Stomach smooth muscle (tissue), 2 donors: Measurements from ENCODE around the gene DHX29.

Experiments used
- H3K27ac ChIP-seq: one replicate; pipeline ENCODE4 v1.7.0; 2013; ENCODE audit warnings: mild to moderate bottlenecking, low read length, inconsistent platforms
- H3K27me3 ChIP-seq, 2 donors: one replicate each; pipeline ENCODE4 v1.7.0; 2013; ENCODE audit warnings: low read length in 2 of 2; ENCODE audit not compliant: insufficient read depth in 2 of 2, control insufficient read depth in 1 of 2
- H3K36me3 ChIP-seq, 2 donors: one replicate each; pipeline ENCODE4 v1.7.0; 2013; ENCODE audit warnings: low read length in 2 of 2; ENCODE audit not compliant: control insufficient read depth in 2 of 2, insufficient read depth in 2 of 2
- H3K4me1 ChIP-seq: one replicate; pipeline ENCODE4 v1.7.0; 2013; ENCODE audit warnings: low read length; ENCODE audit not compliant: control insufficient read depth, insufficient read depth
- H3K4me3 ChIP-seq, 2 donors: one replicate each; pipeline ENCODE4 v1.7.0; 2013; ENCODE audit warnings: low read length in 2 of 2
- H3K9ac ChIP-seq, 2 donors: one replicate each; pipeline ENCODE4 v1.7.0; 2013; ENCODE audit warnings: low read length in 2 of 2, mild to moderate bottlenecking in 1 of 2
- H3K9me3 ChIP-seq, 2 donors: one replicate each; pipeline ENCODE4 v1.7.0; 2013; ENCODE audit warnings: low read length in 2 of 2; ENCODE audit not compliant: control insufficient read depth in 2 of 2
- donor health status: healthy.
- donor health status: Pancreatic carcinoma.

The DHX29 gene

GRCh38 chr5:55316289-55316688 is 8.8 kb upstream of the DHX29 start:
- Histone ChIP-seq H3K27me3 (no peaks in the 10 kb centered on the region), H3K36me3 (peaks cover 0 to 2% of the 10 kb centered on the region in 2 donors), H3K4me1 (no peaks in the 10 kb centered on the region), H3K9ac (no peak overlapping the region), H3K9me3 (no peaks in the 10 kb centered on the region), H3K4me3 (no peak overlapping the region), H3K27ac (no peak overlapping the region)

DNA sequence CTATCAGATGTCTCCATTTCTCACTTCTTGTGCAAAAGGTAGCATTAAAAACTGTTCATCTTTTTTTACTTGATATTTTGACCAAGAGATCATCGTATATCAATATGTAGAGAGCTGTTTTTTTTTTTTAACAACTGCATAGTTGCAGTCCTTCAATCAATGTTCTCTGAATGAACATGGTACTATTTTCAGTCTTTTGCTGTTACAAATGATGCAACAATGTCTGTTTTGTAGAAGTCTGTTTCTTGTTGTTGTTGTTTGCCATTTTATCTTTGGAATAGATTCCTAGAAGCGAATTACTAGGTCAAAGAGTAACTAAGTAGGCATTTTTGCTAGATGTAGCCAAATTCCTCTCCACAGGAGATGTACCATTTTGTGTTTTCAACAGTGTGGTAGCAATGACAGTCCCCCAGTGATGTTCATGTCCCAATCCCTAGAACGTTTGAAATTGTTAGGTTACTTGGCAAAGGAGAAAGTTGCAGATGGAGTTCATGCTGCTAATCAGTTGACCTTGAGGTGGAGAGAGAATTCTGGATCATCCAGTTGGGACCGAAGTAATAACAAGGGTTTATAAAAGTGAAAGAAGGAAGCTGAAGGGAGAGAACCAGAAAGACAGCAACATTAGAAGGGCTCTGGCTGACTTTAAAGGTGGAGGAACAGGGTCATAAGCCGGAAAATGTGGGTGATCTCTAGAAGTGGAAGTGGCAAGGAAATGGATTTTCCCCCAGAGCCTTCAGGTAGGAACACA is 6.5 kb upstream of the DHX29 start:
- no peak overlapping the region for H3K27ac ChIP-seq

DNA sequence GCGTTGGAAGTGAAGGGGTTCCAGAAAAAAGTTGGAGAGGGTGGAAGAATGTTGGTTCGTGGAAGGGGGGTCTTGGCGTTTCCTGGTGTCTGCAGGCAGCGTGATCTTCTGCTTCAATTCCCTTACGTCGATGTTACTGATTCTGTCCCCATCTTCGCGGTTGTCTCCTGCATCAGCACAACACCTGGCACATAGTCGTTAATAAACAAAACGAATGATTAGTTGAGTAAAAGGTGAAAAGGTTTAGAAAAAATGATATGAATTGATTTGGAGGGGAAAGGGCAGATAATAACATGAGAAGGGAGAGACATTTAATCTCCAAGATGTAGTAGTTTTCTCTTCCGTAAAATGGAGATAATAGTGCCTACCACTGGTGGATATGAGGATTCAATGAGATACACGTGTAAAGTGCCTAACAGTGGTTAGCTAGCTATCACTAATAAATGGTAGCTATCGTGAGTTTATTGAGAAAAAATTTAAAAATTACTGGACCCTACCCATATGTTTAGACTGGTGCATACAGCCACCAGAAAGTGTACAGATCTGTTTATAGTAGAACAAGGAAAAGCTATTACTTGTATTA is 851 bp upstream of the DHX29 start:
- Histone ChIP-seq H3K9ac (peak overlapping the region; percentile 97 to 98), H3K36me3 (no peaks in the 10 kb centered on the region), H3K27me3 (no peaks in the 10 kb centered on the region), H3K4me3 (peak overlapping the region; percentile 91 to 96), H3K27ac (peak overlapping the region; percentile 90), H3K4me1 (peaks cover 15% of the 10 kb centered on the region), H3K9me3 (no peaks in the 10 kb centered on the region)

More for the DNA sequence above, 6.5 kb upstream of the DHX29 start:
- no peaks in the 10 kb centered on the region for H3K4me1 ChIP-seq
- H3K9me3 ChIP-seq = no peaks in the 10 kb centered on the region
- H3K36me3 ChIP-seq = peaks cover 0 to 2% of the 10 kb centered on the region in 2 donors
- no peaks in the 10 kb centered on the region for H3K27me3 ChIP-seq
- H3K4me3 ChIP-seq = no peak overlapping the region
- H3K9ac ChIP-seq = no peak overlapping the region

DNA sequence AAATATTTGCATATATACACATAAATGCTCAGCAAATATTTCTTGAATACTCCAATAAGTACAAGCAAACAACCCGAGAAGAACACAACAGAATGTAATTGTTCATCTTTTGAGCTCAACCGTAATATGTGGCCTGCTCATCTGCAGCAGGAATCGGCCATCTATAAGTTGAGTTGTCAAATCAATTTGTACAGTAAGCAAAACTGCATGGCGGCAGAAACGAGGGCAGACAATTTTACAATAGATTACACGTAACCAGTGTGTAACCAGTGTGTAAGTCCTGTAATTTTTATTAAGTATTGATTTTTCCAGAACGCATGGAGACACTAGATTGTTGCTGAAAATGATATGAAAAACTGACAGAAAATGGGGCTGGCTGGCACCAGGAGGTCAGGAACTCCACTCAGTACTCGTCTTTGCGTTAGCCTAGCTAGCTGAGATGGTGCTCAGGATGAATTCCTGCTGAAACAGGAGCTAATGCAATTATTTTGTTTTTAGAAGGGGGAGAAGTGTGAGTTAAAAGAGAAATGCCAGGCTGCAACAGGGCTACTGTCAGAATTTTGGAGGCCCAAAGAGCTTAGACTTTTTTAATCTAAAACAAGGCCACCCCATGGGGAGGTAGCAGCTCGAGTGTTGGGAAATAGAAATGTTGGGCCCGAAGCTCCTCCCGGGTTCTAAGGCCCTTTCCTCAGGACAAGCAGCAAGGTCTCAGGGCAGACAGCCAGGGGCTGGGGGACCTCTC is 682 bp downstream of the DHX29 start:
- H3K27me3 ChIP-seq = no peaks in the 10 kb centered on the region
- no peaks in the 10 kb centered on the region for H3K36me3 ChIP-seq
- peak overlapping the region; percentile 97 to 98 for H3K9ac ChIP-seq
- peaks cover 15% of the 10 kb centered on the region for H3K4me1 ChIP-seq
- H3K4me3 ChIP-seq = peak overlapping the region; percentile 91 to 96
- no peaks in the 10 kb centered on the region for H3K9me3 ChIP-seq
- H3K27ac ChIP-seq = peak overlapping the region; percentile 90

DNA sequence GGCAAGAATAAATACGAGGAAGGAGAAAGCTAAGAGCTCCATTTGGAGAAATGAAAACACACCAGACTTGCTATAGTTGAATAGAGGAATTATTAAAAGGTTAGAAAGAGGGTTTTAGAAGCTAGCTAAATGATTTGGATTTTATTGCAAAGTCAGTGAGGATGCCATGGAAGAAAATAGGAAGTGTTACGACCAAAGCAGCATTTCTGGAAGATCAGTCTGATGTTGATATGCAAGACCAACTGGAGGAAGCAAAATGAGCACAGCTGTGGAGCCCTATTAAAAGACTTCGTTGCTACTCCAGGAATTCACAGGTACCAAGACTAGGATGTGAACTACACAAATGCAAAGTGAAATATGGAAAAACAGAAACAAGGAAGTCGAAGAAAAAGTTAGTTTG is 2.1 kb downstream of the DHX29 start:
- Histone ChIP-seq H3K4me3 (peak overlapping the region in 1 of 2 donors; percentile 91), H3K36me3 (peaks cover 0 to 6% of the 10 kb centered on the region in 2 donors), H3K9ac (no peak overlapping the region), H3K4me1 (peaks cover 15% of the 10 kb centered on the region), H3K9me3 (peaks cover 0 to 4% of the 10 kb centered on the region in 2 donors), H3K27me3 (no peaks in the 10 kb centered on the region), H3K27ac (no peak overlapping the region)

DNA sequence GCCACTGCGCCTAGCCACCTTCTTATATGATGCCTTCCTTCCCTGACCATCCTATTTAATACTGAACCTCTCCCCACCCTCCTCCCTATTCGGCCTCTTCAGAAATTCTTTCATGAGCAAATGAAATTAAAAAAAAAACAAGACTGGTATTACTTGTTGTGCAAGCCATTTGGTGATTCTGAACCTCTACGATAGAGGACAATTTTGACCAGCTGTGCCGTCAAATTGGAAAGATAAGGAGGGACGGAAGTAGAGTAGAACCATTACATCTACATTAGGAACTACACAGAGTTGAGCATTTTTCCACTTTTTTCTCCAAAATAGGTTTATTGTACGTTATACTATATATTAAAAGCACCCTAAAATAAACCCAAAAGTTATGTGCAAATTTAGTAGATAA is 2.9 kb downstream of the DHX29 start:
- peaks cover 0 to 4% of the 10 kb centered on the region in 2 donors for H3K9me3 ChIP-seq
- H3K27ac ChIP-seq = no peak overlapping the region
- H3K36me3 ChIP-seq = peaks cover 0 to 6% of the 10 kb centered on the region in 2 donors
- no peaks in the 10 kb centered on the region for H3K27me3 ChIP-seq
- H3K4me3 ChIP-seq = no peak overlapping the region
- H3K9ac ChIP-seq = no peak overlapping the region
- H3K4me1 ChIP-seq = peaks cover 15% of the 10 kb centered on the region

DNA sequence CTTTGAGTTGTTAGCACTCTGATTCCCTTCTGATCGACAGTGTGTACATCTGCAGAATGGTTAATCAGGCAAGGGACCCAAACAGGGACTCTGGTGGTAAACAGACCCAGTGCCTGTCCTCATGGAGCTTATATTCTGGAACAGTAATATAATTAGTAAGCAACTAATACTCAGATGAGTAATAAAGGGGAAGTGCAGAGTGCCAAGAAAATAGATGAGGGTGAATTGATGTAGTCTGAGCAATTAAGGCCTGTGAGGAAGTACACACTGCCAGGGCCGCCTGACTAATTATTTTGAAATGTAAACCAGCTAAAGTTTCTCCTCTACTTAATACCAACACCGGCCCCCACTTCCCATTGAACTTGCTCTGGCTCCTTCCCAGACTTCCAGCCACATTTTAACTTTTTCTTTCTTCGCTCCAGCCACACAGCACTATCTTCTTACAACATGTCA is 4.2 kb downstream of the DHX29 start:
- Histone ChIP-seq H3K27me3 (no peaks in the 10 kb centered on the region), H3K36me3 (peaks cover 0 to 6% of the 10 kb centered on the region in 2 donors), H3K9ac (no peak overlapping the region), H3K9me3 (peaks cover 0 to 4% of the 10 kb centered on the region in 2 donors), H3K27ac (no peak overlapping the region), H3K4me3 (no peak overlapping the region), H3K4me1 (peaks cover 15% of the 10 kb centered on the region)

- Histone ChIP-seq H3K4me1 (peaks cover 9% of the 10 kb centered on the region), H3K27me3 (no peaks in the 10 kb centered on the region), H3K36me3 (peaks cover 0 to 6% of the 10 kb centered on the region in 2 donors), H3K9me3 (peaks cover 0 to 4% of the 10 kb centered on the region in 2 donors), H3K9ac (no peak overlapping the region), H3K4me3 (no peak overlapping the region), H3K27ac (no peak overlapping the region)
Measured at GRCh38 chr5:55300890-55301289, 6.6 kb downstream of the DHX29 start.

DNA sequence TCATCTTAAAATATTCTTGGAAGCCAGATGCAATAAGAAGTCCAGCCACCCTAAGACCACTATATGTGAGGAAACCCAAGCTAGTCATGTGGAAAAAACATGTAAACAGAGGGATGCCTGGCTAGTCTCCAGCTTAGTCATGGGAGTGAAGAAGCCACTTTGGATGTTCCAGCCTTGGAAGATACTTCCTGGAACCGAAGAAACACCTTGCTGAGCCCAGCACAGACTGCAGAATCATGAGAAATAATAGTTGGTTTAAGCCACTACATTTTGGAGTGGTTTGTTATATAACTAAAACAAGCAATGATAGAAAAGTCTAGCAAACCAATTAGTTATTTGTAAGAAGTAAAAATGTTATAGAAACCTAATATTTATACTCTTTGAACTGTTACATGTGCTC is 12.6 kb downstream of the DHX29 start:
- no peak overlapping the region for H3K27ac ChIP-seq
- H3K36me3 ChIP-seq = peaks cover 18 to 39% of the 10 kb centered on the region in 2 donors
- no peak overlapping the region for H3K9ac ChIP-seq
- no peaks in the 10 kb centered on the region for H3K27me3 ChIP-seq
- no peaks in the 10 kb centered on the region for H3K9me3 ChIP-seq
- no peak overlapping the region for H3K4me3 ChIP-seq
- H3K4me1 ChIP-seq = no peaks in the 10 kb centered on the region

GRCh38 chr5:55290991-55291390 is 16.5 kb downstream of the DHX29 start:
- no peaks in the 10 kb centered on the region for H3K27me3 ChIP-seq
- no peaks in the 10 kb centered on the region for H3K9me3 ChIP-seq
- no peak overlapping the region for H3K27ac ChIP-seq
- peaks cover 30 to 51% of the 10 kb centered on the region in 2 donors for H3K36me3 ChIP-seq
- no peak overlapping the region for H3K4me3 ChIP-seq
- H3K4me1 ChIP-seq = no peaks in the 10 kb centered on the region
- no peak overlapping the region for H3K9ac ChIP-seq
